Measurements from ENCODE around the gene ALDH8A1. TPM values are rescaled to one million over a fixed set of nuclear protein-coding genes. Genes with fewer than 3 reads are reported as not detected.
A peak's percentile ranks its signal among the peaks of the same experiment; 100 is the strongest.
"Not testable (repeated sequence)": the region's sequence is repeated elsewhere in the genome, so short reads cannot be mapped to it uniquely, and the experiment has no call there.

The ALDH8A1 gene
- total RNA-seq, 4 donors from 2014 or later, result 0.81 to 1.9 (median 0.88) TPM; not detected in 1

GRCh38 chr6:134918418-134918961 is 31.4 kb downstream of the ALDH8A1 start:
- intact Hi-C loops (cut with DNase I; ENCODE audit: low total_unique reads), result no loop called here
- whole genome bisulfite sequencing, 2 donors, result 95% methylated on average over 17 of the region's 17 CpGs
- H3K4me3 ChIP-seq (ENCODE audit: low read depth, poor library complexity, severe bottlenecking), result no peak overlapping the region
- TF ChIP-seq POLR2A (IDR thresholded peaks at IDR 0.05) (no peak), CTCF (IDR thresholded peaks at IDR 0.05) (no peak)
- peak in 1 of 2 donors; percentile 72 for DNase-seq (ENCODE audit: low spot score in 2 of 2)

GRCh38 chr6:134911547-134911946 is 38.4 kb downstream of the ALDH8A1 start:
- intact Hi-C loops (cut with DNase I; ENCODE audit: low total_unique reads), result no loop called here
- peak in 1 of 2 donors; percentile 25 for DNase-seq (ENCODE audit: low spot score in 2 of 2)
- 82 to 84% methylated on average over 1 of the region's 1 CpG for WGBS, 2 donors
- no peak for TF ChIP-seq POLR2A (IDR thresholded peaks at IDR 0.05)
- TF ChIP-seq CTCF (IDR thresholded peaks at IDR 0.05), result no peak
- H3K4me3 ChIP-seq (ENCODE audit: low read depth, poor library complexity, severe bottlenecking), result no peak overlapping the region

GRCh38 chr6:134910593-134910935 is 39.3 kb downstream of the ALDH8A1 start:
- intact Hi-C loops (cut with DNase I; ENCODE audit: low total_unique reads), result no loop called here
- no peak overlapping the region for H3K4me3 ChIP-seq (ENCODE audit: low read depth, poor library complexity, severe bottlenecking)
- TF ChIP-seq CTCF (IDR thresholded peaks at IDR 0.05) (no peak), POLR2A (IDR thresholded peaks at IDR 0.05) (no peak)
- 69 to 74% methylated on average over 1 of the region's 1 CpG for WGBS, 2 donors
- no peak for DNase-seq (ENCODE audit: low spot score in 2 of 2)

GRCh38 chr6:134909701-134910592 is 40.0 kb downstream of the ALDH8A1 start:
- WGBS, 2 donors, result 48 to 51% methylated on average over 11 of the region's 11 CpGs
- peak in 1 of 2 donors; percentile 39 for DNase-seq (ENCODE audit: low spot score in 2 of 2)
- TF ChIP-seq CTCF (IDR thresholded peaks at IDR 0.05), result no peak
- no peak for TF ChIP-seq POLR2A (IDR thresholded peaks at IDR 0.05)
- intact Hi-C loops (cut with DNase I; ENCODE audit: low total_unique reads), result no loop called here
- H3K4me3 ChIP-seq (ENCODE audit: low read depth, poor library complexity, severe bottlenecking), result no peak overlapping the region

- DNase-seq (ENCODE audit: low spot score in 2 of 2), result peak; percentile 82 to 94
- TF ChIP-seq CTCF (IDR thresholded peaks at IDR 0.05) (no peak), POLR2A (IDR thresholded peaks at IDR 0.05) (no peak)
- H3K4me3 ChIP-seq (ENCODE audit: low read depth, poor library complexity, severe bottlenecking), result no peak overlapping the region
- WGBS, 2 donors, result 17 to 19% methylated on average over 11 to 12 of the region's 12 CpGs
- intact Hi-C loops (cut with DNase I; ENCODE audit: low total_unique reads), result no loop called here
These were observed 40.9 kb downstream of the ALDH8A1 start for GRCh38 chr6:134908906-134909516.

GRCh38 chr6:134904731-134905130 is 45.2 kb downstream of the ALDH8A1 start:
- peak in 1 of 2 donors; percentile 43 for DNase-seq (ENCODE audit: low spot score in 2 of 2)
- intact Hi-C loops (cut with DNase I; ENCODE audit: low total_unique reads); H3K4me3 ChIP-seq (ENCODE audit: low read depth, poor library complexity, severe bottlenecking): not testable (repeated sequence)
- WGBS, 2 donors, result 90 to 96% methylated on average over 2 to 8 of the region's 42 CpGs

All from lower leg skin (tissue), 4 donors.